Superior temporal gyrus (tissue), 1 donor: ENCODE data around the gene TMEM203.

ENCODE experiments used
- DNase-seq: peaks from one replicate; pipeline ENCODE4 v3.0.0-alpha.2; 2016; ENCODE audit errors: extremely low spot score

Gene TMEM203

DNA sequence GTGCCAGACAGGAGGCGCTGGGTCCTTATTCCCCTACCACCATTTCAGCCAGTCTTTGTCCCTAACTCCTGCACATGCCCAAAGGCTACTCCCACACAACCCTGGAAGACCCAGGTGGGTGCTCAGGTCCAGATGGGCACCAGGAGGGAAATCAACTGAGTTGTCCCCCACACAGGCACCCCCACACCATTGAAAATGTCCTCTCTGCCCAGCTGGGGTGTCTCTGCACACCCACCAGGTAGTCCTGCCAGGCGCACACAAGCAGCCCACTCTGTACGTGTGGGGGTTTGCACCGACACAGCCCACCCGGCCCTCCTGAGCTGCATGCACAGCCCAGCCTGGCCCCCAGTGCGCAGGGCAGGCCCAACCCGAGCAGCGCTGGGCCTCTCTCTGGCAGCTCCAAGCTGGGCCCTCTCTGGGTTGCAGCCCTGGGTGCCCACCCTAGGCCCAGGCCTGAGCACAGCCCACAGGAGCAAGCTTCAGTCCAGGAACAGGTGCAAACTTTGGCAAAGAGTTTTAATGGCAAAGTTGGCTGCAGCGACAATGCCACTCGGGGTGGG, 14.4 kb upstream of the TMEM203 start:
- no peak for DNase-seq

DNA sequence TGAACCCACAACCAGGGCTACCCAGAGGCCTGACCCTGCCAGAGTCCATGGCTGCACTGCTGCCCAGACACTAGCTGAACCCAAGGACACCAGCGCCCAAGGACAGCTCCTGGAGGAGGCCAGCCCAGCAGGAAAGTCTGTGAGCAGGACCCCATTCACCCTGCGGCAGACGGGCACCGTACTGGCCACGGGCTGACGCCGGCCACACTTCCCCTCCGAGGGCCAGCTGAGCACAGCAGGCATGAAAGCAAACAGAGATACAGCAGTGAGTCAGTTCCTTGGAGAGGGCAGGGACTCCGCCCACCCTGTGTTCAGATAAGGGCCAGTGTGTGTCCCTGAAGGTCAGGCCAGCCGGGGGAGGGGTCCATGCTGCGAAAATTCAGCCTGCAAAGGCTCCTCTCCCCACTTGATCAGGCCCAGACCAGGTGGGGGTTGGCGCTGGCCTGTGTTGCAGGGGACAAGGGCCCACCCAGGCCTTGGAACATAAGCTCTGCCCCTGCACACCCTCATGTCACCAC, 13.4 kb upstream of the TMEM203 start:
- no peak for DNase-seq

GRCh38 chr9:137218212-137218753, 12.8 kb upstream of the TMEM203 start:
- no peak for DNase-seq

DNA sequence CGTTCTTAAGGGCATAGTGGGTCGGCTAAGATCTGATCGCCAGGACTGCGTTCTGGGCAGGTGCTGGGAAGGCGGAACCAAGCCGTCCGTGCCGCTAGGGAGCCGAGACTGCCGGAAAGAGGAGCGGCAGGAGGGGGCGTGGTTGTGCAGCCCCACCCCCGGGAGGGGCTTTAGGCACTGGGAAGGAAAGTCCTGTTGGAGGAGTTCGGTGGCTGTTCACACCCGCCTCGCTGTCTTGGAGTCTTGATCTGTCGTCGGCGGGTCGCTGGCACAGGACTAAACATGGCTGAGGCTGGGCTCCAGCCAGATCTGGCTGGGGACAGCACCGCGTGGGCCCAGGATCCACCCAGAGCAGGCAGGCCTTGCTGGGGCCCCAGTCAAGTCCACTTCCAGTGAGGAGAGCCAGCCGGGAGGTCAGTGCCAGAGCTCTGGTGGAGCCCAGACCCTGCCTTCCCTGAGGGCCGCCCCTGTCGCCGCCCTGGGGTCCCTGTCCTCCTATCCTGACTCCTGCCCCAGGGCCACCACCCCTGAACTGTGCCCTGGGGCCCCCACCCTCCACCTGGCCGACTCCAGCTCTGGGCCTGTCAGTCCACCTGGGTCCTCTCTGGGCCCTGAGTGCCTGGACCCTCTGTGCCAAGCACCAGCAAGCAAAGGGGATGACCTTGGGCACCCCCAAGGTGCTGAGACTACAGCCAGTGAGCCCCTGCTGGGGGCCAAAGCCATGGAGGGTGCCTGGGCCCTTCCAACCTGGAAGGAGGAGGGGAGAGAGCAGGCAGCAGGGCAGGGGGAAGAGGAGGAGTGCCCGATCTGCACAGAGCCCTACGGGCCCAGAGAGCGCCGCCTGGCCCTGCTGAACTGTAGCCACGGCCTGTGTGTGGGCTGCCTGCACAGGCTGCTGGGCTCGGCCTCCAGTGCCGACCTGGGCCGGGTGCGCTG, 12.1 kb upstream of the TMEM203 start:
- DNase-seq, result no peak

- no peak for DNase-seq
Observed at GRCh38 chr9:137216188-137216965, 10.9 kb upstream of the TMEM203 start.

- DNase-seq, result no peak
Observed at GRCh38 chr9:137215196-137215986, 9.9 kb upstream of the TMEM203 start.

DNA sequence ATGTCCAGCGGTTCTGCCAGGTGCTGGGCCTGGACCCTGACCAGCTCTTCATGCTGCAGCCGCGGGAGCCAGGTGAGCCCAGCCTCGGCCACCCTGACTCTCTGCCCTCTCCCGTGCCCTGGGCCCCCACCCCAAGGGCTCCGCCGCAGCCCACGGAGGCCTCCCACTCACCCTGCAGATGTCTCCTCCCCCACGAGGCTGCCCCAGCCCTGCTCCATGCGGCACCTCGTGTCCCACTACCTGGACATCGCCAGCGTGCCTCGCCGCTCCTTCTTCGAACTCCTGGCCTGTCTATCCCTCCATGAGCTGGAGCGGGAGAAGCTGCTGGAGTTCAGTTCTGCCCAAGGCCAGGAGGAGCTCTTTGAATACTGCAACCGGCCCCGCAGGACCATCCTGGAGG, 9.2 kb upstream of the TMEM203 start:
- no peak for DNase-seq

GRCh38 chr9:137213160-137214060, 8.0 kb upstream of the TMEM203 start:
- no peak for DNase-seq

DNA sequence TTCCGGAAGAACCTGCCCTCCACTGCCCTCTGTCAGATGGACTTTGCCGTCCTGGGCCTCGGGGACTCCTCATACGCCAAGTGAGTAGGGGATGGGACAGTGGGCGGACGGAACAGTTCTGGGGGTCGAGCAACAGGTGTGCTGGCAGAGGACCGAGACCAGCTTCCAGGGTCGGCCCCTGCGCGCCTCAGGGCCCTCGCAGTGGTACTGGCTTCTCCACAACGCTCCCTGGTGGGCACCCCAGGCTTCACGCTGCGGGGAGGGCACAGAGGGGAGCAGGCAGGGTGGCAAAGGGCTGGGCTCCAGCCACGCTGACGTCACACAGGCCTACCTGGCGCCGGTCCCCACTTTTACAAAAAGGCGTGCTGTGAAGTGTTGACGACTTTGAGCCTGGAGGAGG, 7.1 kb upstream of the TMEM203 start:
- no peak for DNase-seq

DNA sequence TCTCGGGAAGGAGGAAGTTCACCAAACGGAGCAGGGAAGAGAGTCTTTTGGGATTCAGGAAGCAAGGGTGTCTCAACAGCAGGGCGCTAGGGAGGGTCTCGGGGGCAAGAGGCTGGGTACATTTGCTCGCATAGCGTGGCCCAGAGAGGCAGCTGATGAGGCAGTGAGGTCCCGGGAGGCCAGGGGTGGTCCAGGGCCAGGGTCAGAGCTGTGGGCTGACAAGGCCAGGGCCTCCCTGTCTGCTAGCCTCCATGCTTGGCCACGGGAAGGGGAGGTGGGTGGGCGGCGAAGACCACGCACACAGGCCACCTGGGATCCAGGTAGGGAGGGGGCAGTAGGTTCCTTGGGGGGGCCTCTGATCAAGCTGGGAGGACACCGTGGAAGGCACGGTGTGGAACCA, 6.1 kb upstream of the TMEM203 start:
- no peak for DNase-seq

DNA sequence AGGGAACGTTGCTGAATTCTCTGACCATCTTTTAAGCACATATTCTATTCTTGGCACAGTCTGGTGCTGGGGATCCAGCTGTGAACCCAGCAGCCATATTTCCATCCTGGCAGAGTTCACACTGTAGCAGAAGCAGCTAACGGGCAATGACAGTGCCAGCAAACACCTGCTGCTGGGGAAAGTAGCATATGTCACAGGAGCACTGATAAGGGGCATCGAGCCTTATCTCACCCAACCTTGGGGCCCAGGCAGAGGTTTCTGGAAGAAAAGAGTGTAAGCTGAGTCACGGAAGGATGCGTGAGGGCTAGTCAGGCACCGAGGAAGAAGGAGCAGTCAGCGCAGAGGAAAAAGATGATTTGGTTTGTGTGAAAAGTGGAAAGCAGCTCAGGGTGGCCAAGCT, 1.2 kb upstream of the TMEM203 start:
- DNase-seq, result no peak

DNA sequence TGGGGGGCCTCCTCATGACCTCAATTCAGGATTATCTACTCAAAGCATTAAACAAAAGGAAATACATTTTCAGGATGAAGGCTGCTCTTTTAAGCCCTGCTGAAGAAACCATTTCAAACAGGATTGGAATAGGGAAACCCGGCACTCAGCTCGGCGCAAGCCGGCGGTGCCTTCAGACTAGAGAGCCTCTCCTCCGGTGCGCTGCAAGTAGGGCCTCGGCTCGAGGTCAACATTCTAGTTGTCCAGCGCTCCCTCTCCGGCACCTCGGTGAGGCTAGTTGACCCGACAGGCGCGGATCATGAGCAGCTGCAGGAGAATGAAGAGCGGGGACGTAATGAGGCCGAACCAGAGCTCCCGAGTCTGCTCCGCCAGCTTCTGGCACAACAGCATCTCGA, 720 bp downstream of the TMEM203 start:
- no peak for DNase-seq

GRCh38 chr9:137202966-137203365, 2.5 kb downstream of the TMEM203 start:
- DNase-seq, result no peak

DNA sequence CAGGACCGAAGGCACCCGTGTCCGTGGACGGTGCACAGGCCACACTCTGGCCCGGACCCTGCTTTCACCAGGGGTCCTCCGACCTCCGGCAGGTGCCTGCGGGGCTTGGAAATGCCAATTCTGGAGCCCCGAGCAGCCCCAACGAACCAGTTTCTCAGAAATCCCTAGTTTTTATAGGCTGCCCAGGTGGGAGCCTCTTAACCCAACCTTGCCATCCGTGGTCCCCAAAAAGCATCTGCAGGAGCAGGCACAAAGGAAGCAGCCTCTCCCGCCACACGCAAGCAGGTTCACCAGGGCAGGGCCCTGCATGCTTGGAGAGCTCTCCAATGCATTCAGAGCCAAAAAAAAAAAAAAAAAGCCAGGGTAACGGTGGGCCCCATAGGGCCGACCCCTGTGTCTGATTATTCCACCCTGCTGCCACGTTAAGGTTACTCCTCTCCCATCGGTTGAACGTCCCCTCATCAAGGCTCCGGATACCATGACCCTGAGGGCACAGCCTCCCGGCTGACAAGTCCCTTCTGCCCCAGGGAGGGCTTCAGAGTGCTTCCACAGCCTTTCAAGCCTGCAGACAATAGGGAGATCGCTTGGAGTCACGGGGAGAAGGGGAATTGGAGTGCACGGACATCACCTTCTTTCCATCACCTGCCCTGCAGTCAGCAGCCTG, 4.1 kb downstream of the TMEM203 start:
- no peak for DNase-seq

DNA sequence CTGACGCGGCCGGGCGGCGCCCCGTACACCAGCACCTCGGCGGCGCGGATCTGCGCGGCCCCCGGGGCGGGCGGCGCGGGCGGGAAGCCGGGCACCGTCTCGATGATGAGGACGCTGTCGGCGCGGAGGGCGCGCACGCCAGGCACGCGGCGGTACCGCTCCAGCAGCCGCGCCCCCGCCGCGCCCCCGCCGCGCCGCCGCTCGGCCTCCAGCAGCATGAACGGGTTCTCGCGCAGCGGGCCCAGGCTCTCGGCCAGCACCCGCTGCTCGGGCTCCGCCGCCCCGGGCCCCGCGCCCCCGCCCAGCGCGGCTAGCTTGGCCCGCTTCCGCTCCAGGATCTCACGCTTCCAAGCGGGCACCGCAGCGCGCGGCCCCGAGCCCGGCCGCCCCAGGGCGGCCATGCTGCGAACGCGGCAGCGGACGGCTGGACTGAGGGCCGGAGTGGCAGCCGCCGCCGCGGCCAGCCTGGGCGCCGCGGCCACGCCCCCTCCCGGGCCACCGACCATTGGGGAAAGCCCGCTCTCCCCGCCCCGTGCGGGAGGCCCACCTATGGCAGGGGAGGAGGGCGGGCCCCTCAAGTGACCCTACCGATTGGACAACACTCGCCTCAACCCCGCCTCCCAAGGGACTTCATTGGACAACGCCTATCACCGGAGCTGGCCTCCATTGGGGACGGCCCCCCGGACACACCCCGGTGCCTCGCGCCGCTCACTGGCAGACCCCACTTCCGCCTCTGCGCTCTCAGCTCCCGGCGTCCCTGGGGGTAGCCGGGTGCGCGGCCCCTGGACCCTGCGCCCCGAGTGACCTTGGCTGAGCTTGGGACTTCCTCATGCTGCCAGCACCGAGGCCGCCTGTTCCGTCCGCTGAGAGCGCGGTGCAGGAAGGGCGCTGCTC, 4.9 kb downstream of the TMEM203 start, which contains the start of gene TPRN:
TPRN (minus strand) TSS at position 431 of the 894 bp plus-strand sequence; CDS start at position 401, 30 bp downstream.
- peak; percentile 99 for DNase-seq

- no peak for DNase-seq
Observed at GRCh38 chr9:137199411-137200121, 5.9 kb downstream of the TMEM203 start.

DNA sequence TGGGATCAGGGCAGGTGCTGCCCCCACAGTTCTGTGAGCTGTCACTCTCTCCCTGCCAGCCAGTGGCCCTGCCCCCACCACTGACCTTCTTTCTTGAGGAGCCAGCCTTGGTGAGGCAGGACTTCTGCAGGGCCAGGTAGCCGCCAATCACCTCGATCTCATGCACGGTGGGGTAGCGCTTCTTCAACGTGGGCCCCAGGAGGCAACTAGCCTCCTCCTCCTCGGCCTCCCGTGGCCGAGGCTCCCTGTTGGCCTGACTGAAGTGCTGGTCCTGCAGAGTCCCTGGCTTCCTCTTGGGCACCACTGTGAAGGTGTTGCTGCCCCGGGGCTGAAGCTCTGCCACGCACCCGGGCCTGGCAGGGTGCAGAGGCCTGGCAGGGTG, 6.6 kb downstream of the TMEM203 start:
- no peak for DNase-seq
